HG02840 (cell line): ENCODE data around the gene TMEM44.

ENCODE experiments used
- ATAC-seq: cut with Tn5 transposase; IDR thresholded peaks from one replicate; pipeline ENCODE4 v1.9.1; 2021; ENCODE audit warnings: mild to moderate bottlenecking, moderate library complexity, moderate number of reproducible peaks; ENCODE audit not compliant: unreplicated experiment, low FRiP score

TMEM44 gene

GRCh38 chr3:194584866-194585265 lies 48.4 kb downstream of the TMEM44 start:
- ATAC-seq: no peak

- ATAC-seq: no peak
Measured at GRCh38 chr3:194584320-194584776, 48.9 kb downstream of the TMEM44 start.

GRCh38 chr3:194582196-194582905 lies 50.9 kb downstream of the TMEM44 start:
- ATAC-seq: no peak

- ATAC-seq: no peak
Measured at GRCh38 chr3:194579091-194579606, 54.1 kb downstream of the TMEM44 start.

- ATAC-seq: no peak
Measured at GRCh38 chr3:194577986-194578905, 55.0 kb downstream of the TMEM44 start.

GRCh38 chr3:194575484-194576210 lies 57.6 kb downstream of the TMEM44 start:
- no peak for ATAC-seq

GRCh38 chr3:194574639-194575483 lies 58.4 kb downstream of the TMEM44 start:
- ATAC-seq: no peak

- ATAC-seq: no peak
Measured at GRCh38 chr3:194573680-194574437, 59.4 kb downstream of the TMEM44 start.

- no peak for ATAC-seq
Measured at GRCh38 chr3:194572944-194573491, 60.2 kb downstream of the TMEM44 start.

- ATAC-seq: no peak
Measured at GRCh38 chr3:194572143-194572789, 61.0 kb downstream of the TMEM44 start.

- no peak for ATAC-seq
Measured at GRCh38 chr3:194571491-194572142, 61.6 kb downstream of the TMEM44 start.

- no peak for ATAC-seq
Measured at GRCh38 chr3:194570898-194571297, 62.3 kb downstream of the TMEM44 start.

- ATAC-seq: no peak
Measured at GRCh38 chr3:194570235-194570634, 63.0 kb downstream of the TMEM44 start.

GRCh38 chr3:194569252-194569651 lies 64.0 kb downstream of the TMEM44 start:
- no peak for ATAC-seq

- no peak for ATAC-seq
Measured at GRCh38 chr3:194565597-194566190, 67.5 kb downstream of the TMEM44 start.

GRCh38 chr3:194562986-194563385 lies 70.2 kb downstream of the TMEM44 start:
- no peak for ATAC-seq

- no peak for ATAC-seq
Measured at GRCh38 chr3:194561306-194561974, 71.8 kb downstream of the TMEM44 start.
